Hepatocyte (in vitro differentiated cells): ENCODE data around the gene EAPP. TPM values are rescaled to one million over a fixed set of nuclear protein-coding genes. Genes with fewer than 3 reads are reported as not detected.

Source experiments
- polyA plus RNA-seq: library from polyadenylated mRNA; unstranded; fragments of >200 nt; fragmentation: Nextera tagmentation; extraction: Ambion mirVana; gene quantifications from 2 replicates; pipeline ENCODE4 v1.2.1, GENCODE V29; 2016
- small RNA-seq: library from RNA; depleted of rRNA; stranded (forward); fragments of <200 nt; gene quantifications from one replicate; pipeline ENCODE3, GENCODE V24; 2014
- total RNA-seq: library from RNA; depleted of rRNA; stranded (reverse); fragments of >200 nt; gene quantifications from 2 replicates; pipeline ENCODE4 v1.2.3, GENCODE V29; 2014

Gene EAPP
- total and polyA plus RNA-seq, 2 experiments from 2014 or later: 49.1 to 56.1 TPM

Small RNA genes lying within 50 kb of the gene (small RNA-seq; reads per million reads assigned to genes)
- gene RNU1-27P (not detected), gene RNU1-28P (not detected)

Other genes with a start within 250 kb of the EAPP start
- 36.8 and 42.8 TPM in 2 replicates for gene SPTSSA, start 77.5 kb downstream of the EAPP start, total RNA-seq
- gene SPTSSA, start 77.5 kb downstream of the EAPP start, polyA plus RNA-seq: 30.0 and 33.4 TPM in 2 replicates
- gene SNX6, start 90.4 kb upstream of the EAPP start, total RNA-seq: 154 and 207 TPM in 2 replicates
- gene SNX6, start 90.4 kb upstream of the EAPP start, polyA plus RNA-seq: 59.9 and 69.1 TPM in 2 replicates
- gene CFL2, start 174.9 kb upstream of the EAPP start, total RNA-seq: 39.5 and 43.0 TPM in 2 replicates
- gene CFL2, start 174.9 kb upstream of the EAPP start, polyA plus RNA-seq: 46.6 and 49.5 TPM in 2 replicates